Measurements from ENCODE around the gene TLL1.

TLL1 gene

GRCh38 chr4:166128403-166128802 is 255.4 kb downstream of the TLL1 start:
- H4K20me1 ChIP-seq (ENCODE audit: insufficient read depth, low read length), result no peaks in the 10 kb centered on the region
- H3K27me3 ChIP-seq (ENCODE audit: insufficient read depth, low read length), result no peaks in the 10 kb centered on the region
- H3K4me3 ChIP-seq (ENCODE audit: low read depth, low read length, poor library complexity, severe bottlenecking), result no peak overlapping the region
- no peak for TF ChIP-seq EZH2 (IDR thresholded peaks at IDR 0.05; ENCODE audit: borderline replicate concordance, low read length)
- TF ChIP-seq, protein P1, sequence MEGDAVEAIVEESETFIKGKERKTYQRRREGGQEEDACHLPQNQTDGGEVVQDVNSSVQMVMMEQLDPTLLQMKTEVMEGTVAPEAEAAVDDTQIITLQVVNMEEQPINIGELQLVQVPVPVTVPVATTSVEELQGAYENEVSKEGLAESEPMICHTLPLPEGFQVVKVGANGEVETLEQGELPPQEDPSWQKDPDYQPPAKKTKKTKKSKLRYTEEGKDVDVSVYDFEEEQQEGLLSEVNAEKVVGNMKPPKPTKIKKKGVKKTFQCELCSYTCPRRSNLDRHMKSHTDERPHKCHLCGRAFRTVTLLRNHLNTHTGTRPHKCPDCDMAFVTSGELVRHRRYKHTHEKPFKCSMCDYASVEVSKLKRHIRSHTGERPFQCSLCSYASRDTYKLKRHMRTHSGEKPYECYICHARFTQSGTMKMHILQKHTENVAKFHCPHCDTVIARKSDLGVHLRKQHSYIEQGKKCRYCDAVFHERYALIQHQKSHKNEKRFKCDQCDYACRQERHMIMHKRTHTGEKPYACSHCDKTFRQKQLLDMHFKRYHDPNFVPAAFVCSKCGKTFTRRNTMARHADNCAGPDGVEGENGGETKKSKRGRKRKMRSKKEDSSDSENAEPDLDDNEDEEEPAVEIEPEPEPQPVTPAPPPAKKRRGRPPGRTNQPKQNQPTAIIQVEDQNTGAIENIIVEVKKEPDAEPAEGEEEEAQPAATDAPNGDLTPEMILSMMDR (IDR thresholded peaks at IDR 0.05; ENCODE audit: low read length), result no peak
- H3K9ac ChIP-seq (ENCODE audit: low read length), result no peak overlapping the region
- no peaks in the 10 kb centered on the region for H3K9me3 ChIP-seq (ENCODE audit: low read length)
- H3K79me2 ChIP-seq (ENCODE audit: insufficient read depth, low read length), result no peaks in the 10 kb centered on the region
- H3K9me2 ChIP-seq (ENCODE audit: low read depth, low read length), result no peaks in the 10 kb centered on the region
- no peaks in the 10 kb centered on the region for H3K36me3 ChIP-seq (ENCODE audit: insufficient read depth, low read length)
- H3F3A ChIP-seq (ENCODE audit: insufficient read depth, low read length), result no peaks in the 10 kb centered on the region
- no peak overlapping the region for H2AFZ ChIP-seq (ENCODE audit: low read length)
- no peaks in the 10 kb centered on the region for H3K4me1 ChIP-seq (ENCODE audit: insufficient read depth, low read length, severe bottlenecking)
- no peak overlapping the region for H3K4me2 ChIP-seq (ENCODE audit: low read length)
- no peak overlapping the region for H3K27ac ChIP-seq (ENCODE audit: low read depth, low read length, poor library complexity, severe bottlenecking)

DNA sequence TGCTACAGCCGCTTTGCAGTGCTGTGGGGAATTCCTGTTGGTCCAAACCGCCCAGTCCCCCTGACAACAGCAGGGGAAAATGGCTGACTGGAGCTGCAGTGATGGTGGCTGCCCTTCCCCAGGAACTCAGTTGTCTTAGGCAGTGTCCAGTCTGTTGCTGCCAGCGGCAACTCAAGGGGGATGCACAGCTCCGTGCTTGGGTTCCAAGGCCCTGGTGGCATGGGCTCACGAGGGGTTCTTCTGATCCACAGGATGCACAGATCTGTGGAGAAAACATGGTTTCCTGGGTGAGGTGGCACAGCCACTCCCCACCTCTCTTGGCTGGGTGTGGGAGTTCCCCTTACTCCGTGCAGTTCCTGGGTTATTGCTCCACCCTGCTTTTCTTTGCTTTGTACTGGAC is 261.2 kb downstream of the TLL1 start:
- Histone ChIP-seq H3K9me2 (ENCODE audit: low read depth, low read length) (no peaks in the 10 kb centered on the region), H3F3A (ENCODE audit: insufficient read depth, low read length) (no peaks in the 10 kb centered on the region), H3K9me3 (ENCODE audit: low read length) (no peaks in the 10 kb centered on the region), H3K9ac (ENCODE audit: low read length) (no peak overlapping the region), H3K4me1 (ENCODE audit: insufficient read depth, low read length, severe bottlenecking) (no peaks in the 10 kb centered on the region), H3K79me2 (ENCODE audit: insufficient read depth, low read length) (no peaks in the 10 kb centered on the region), H4K20me1 (ENCODE audit: insufficient read depth, low read length) (no peaks in the 10 kb centered on the region), H3K27me3 (ENCODE audit: insufficient read depth, low read length) (no peaks in the 10 kb centered on the region), H3K4me3 (ENCODE audit: low read depth, low read length, poor library complexity, severe bottlenecking) (no peak overlapping the region), H3K27ac (ENCODE audit: low read depth, low read length, poor library complexity, severe bottlenecking) (no peak overlapping the region), H3K36me3 (ENCODE audit: insufficient read depth, low read length) (no peaks in the 10 kb centered on the region), H3K4me2 (ENCODE audit: low read length) (no peak overlapping the region), H2AFZ (ENCODE audit: low read length) (no peak overlapping the region)
- TF ChIP-seq EZH2 (IDR thresholded peaks at IDR 0.05; ENCODE audit: borderline replicate concordance, low read length), result no peak
- TF ChIP-seq, protein P1 (IDR thresholded peaks at IDR 0.05; ENCODE audit: low read length), result no peak

- no peak overlapping the region for H3K4me2 ChIP-seq (ENCODE audit: low read length)
- no peak for TF ChIP-seq EZH2 (IDR thresholded peaks at IDR 0.05; ENCODE audit: borderline replicate concordance, low read length)
- TF ChIP-seq, protein P1 (IDR thresholded peaks at IDR 0.05; ENCODE audit: low read length), result no peak
Measured at GRCh38 chr4:166140951-166141350, 267.9 kb downstream of the TLL1 start.

More at GRCh38 chr4:166140951-166141350, 267.9 kb downstream of the TLL1 start:
- H3K9ac ChIP-seq (ENCODE audit: low read length), result no peak overlapping the region
- no peak overlapping the region for H3K4me3 ChIP-seq (ENCODE audit: low read depth, low read length, poor library complexity, severe bottlenecking)
- no peaks in the 10 kb centered on the region for H4K20me1 ChIP-seq (ENCODE audit: insufficient read depth, low read length)
- no peaks in the 10 kb centered on the region for H3K9me2 ChIP-seq (ENCODE audit: low read depth, low read length)
- H3F3A ChIP-seq (ENCODE audit: insufficient read depth, low read length), result no peaks in the 10 kb centered on the region
- no peaks in the 10 kb centered on the region for H3K27me3 ChIP-seq (ENCODE audit: insufficient read depth, low read length)
- no peaks in the 10 kb centered on the region for H3K79me2 ChIP-seq (ENCODE audit: insufficient read depth, low read length)
- no peaks in the 10 kb centered on the region for H3K9me3 ChIP-seq (ENCODE audit: low read length)
- peaks cover 12% of the 10 kb centered on the region for H3K4me1 ChIP-seq (ENCODE audit: insufficient read depth, low read length, severe bottlenecking)
- no peak overlapping the region for H3K27ac ChIP-seq (ENCODE audit: low read depth, low read length, poor library complexity, severe bottlenecking)
- H2AFZ ChIP-seq (ENCODE audit: low read length), result no peak overlapping the region
- H3K36me3 ChIP-seq (ENCODE audit: insufficient read depth, low read length), result no peaks in the 10 kb centered on the region
